Measurements from ENCODE around the gene CCDC201.

GRCh38 chr7:45910855-45911254 is 38.0 kb upstream of the CCDC201 start:
- TF ChIP-seq JUND (IDR thresholded peaks at IDR 0.05; ENCODE audit: low read length): no peak
- TF ChIP-seq POLR2AphosphoS5 (IDR thresholded peaks at IDR 0.05; ENCODE audit: low read depth, low read length): no peak
- no peak for TF ChIP-seq GABPA (IDR thresholded peaks at IDR 0.05; ENCODE audit: borderline replicate concordance, insufficient read depth, low read length)

All from H1 (cell line).